Measurements from ENCODE around the gene MOG. TPM values are rescaled to one million over a fixed set of nuclear protein-coding genes. Genes with fewer than 3 reads are reported as not detected.

MOG gene
- not detected in 2 replicates for total RNA-seq

DNA sequence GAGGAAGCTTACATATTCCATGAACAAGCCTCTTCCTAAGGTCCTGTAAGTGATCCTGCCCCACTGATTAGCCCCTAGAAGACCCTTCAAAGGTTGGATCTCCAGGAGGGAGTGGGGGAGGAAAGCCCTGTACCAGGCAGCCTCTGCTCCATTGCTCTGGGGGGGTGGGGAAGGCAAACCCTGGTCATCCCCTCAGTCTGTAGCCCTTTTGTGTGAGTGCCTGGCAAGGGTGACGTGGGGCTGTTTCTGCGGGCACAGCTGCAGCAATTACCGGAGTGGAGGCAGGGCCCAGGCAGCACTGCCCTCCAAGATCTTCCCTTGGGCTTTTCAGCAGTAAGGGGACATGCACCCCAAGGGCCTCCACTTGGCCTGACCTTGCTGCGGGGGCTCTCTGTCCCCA, at the start of gene MOG:
Gene MOG, plus strand, starts transcription at position 295 of the 400 bp plus-strand sequence. CDS start 118 bp downstream, outside the sequence.

DNA sequence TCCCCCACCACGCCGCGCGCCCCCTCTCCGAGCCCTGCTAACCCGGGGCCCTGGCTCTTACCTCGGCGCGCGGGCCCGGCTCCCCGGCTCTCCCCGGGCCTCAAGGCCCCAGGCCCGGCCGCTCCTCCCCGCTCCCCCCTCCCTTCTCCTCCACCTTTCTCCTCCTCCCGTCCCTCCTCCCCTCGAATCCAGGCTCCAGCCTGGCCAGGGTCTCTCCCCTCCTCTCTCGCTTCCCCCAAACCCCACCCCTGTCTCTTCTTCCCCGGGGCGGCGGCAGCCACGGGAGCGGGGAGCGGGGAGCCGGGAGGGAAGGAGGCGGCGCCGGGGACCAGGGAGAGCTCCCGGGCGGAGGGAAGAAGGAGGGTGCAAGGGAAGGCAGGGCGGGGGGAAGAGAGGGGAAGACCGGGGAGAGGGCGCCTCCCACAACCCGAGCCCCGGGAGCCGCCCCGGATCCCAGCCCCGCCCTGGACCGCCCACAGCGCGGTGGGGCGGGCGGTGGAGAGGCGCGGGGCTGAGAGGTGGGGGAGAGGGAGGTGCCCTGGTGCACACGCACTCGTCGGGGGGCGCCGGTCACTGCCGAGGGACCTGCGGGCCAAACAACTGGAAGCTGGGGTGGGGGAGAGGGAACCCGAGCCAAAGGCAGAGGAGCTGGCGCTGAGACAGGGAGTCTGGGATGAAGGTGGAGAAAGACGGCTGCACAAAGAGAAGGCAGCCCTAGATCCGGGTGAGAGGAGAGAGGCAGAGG, 23.9 kb upstream of the MOG start, which contains the start of gene GABBR1:
Gene GABBR1, minus strand, starts transcription at position 395 of the 745 bp plus-strand sequence. CDS start 798 bp downstream, outside the sequence.

DNA sequence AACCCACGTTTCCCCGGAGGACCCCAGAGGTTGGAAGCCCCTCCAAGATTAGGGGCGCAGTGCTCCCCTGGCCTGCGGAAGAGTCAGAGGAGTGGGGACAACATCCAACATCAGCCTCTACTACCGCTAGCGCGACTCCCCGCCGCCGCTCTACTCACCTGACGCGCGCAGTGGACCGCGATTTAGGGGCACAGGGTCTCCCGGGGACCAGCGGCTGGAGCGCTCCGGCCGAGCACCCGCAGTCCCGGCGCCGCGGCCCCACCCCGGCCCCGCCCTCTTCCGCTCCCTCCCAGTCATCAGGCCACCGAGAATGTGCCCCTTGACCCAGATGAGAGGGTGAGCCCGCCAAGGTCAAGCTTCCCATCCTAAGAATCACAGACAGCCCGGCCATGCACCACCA, 24.0 kb downstream of the MOG start, which contains the start of gene ZFP57:
Gene ZFP57, minus strand, starts transcription at position 249 of the 400 bp plus-strand sequence. CDS start 4,149 bp downstream, outside the sequence.

Other genes starting within 250 kb of the MOG start
- gene OR12D1, start 242.2 kb upstream of the MOG start, total RNA-seq: not detected in 2 replicates
- gene OR10C1, start 217.8 kb upstream of the MOG start, total RNA-seq: not detected in 2 replicates
- gene OR11A1, start 200.0 kb upstream of the MOG start, total RNA-seq: not detected in 2 replicates
- not detected in 2 replicates for gene OR2H1, start 199.9 kb upstream of the MOG start, total RNA-seq
- not detected in 2 replicates for gene MAS1L, start 169.1 kb upstream of the MOG start, total RNA-seq
- not detected in 2 replicates for gene UBD, start 97.4 kb upstream of the MOG start, total RNA-seq
- not detected in 2 replicates for gene OR2H2, start 72.0 kb upstream of the MOG start, total RNA-seq
- gene GABBR1, start 23.9 kb upstream of the MOG start, total RNA-seq: 11.8 and 16.9 TPM in 2 replicates
- gene ZFP57, start 24.1 kb downstream of the MOG start, total RNA-seq: 0.11 TPM in 1 of 2 replicates, not detected in the other
- gene HLA-F, start 66.3 kb downstream of the MOG start, total RNA-seq: 1.4 and 10.5 TPM in 2 replicates
- gene HLA-G, start 170.7 kb downstream of the MOG start, total RNA-seq: not detected in 2 replicates

All from uterine smooth muscle cell (primary cell).